Type B pancreatic cell (in vitro differentiated cells): ENCODE data around the gene RAB8B. TPM values are rescaled to one million over a fixed set of nuclear protein-coding genes. Genes with fewer than 3 reads are reported as not detected.

Experiments used
- DNase-seq: peaks from one replicate; pipeline ENCODE4 v3.0.0; 2021; ENCODE audit warnings: mixed read lengths; ENCODE audit not compliant: unreplicated experiment; ENCODE audit errors: extremely low spot score
- H3K27ac Mint-ChIP-seq: 2 replicates; pipeline ENCODE4 v1.8.0; 2021; ENCODE audit warnings: mild to moderate bottlenecking, mixed read lengths
- H3K27me3 Mint-ChIP-seq: 2 replicates; pipeline ENCODE4 v1.8.0; 2021; ENCODE audit warnings: mixed read lengths
- H3K36me3 Mint-ChIP-seq: 2 replicates; pipeline ENCODE4 v1.8.0; 2021; ENCODE audit warnings: mixed read lengths
- H3K4me1 Mint-ChIP-seq: one replicate; pipeline ENCODE4 v1.8.0; 2021; ENCODE audit warnings: mixed read lengths; ENCODE audit not compliant: unreplicated experiment
- H3K4me3 Mint-ChIP-seq: 2 replicates; pipeline ENCODE4 v1.8.0; 2021; ENCODE audit warnings: mild to moderate bottlenecking, mixed read lengths
- H3K9me3 Mint-ChIP-seq: 2 replicates; pipeline ENCODE4 v1.8.0; 2021; ENCODE audit warnings: mixed read lengths
- CTCF ChIP-seq: fragments of 200-600 bp; sonication (generic); conservative IDR thresholded peaks from 2 replicates; pipeline ENCODE4 v1.5.0; 2021; ENCODE audit warnings: antibody characterized with exemption, mild to moderate bottlenecking
- total RNA-seq: library from RNA; stranded (reverse); gene quantifications from 2 replicates; pipeline ENCODE4 v1.2.1, GENCODE V29; 2021; ENCODE audit warnings: low replicate concordance

Gene RAB8B
- total RNA-seq, 1 donor from 2014 or later, result 36.8 TPM

- H3K4me3 Mint-ChIP-seq, result no peak overlapping the region
- peaks cover 28% of the 10 kb centered on the region for H3K36me3 Mint-ChIP-seq
- no peaks in the 10 kb centered on the region for H3K27me3 Mint-ChIP-seq
- H3K4me1 Mint-ChIP-seq, result peaks cover 25% of the 10 kb centered on the region
- DNase-seq, result no peak
- H3K9me3 Mint-ChIP-seq, result no peaks in the 10 kb centered on the region
- H3K27ac Mint-ChIP-seq, result peak overlapping the region; percentile 37
- TF ChIP-seq CTCF, result no peak
These were observed 66.1 kb downstream of the RAB8B start for GRCh38 chr15:63255489-63255990.

- H3K9me3 Mint-ChIP-seq, result no peaks in the 10 kb centered on the region
- no peak for DNase-seq
- H3K36me3 Mint-ChIP-seq, result peaks cover 33% of the 10 kb centered on the region
- H3K4me3 Mint-ChIP-seq, result no peak overlapping the region
- no peaks in the 10 kb centered on the region for H3K27me3 Mint-ChIP-seq
- peaks cover 25% of the 10 kb centered on the region for H3K4me1 Mint-ChIP-seq
- peak overlapping the region; percentile 56 for H3K27ac Mint-ChIP-seq
- TF ChIP-seq CTCF, result no peak
These were observed 67.2 kb downstream of the RAB8B start for GRCh38 chr15:63256433-63257274.

GRCh38 chr15:63258658-63259057, 69.3 kb downstream of the RAB8B start:
- Mint-ChIP-seq H3K27me3 (no peaks in the 10 kb centered on the region), H3K27ac (no peak overlapping the region), H3K4me3 (no peak overlapping the region), H3K4me1 (peaks cover 25% of the 10 kb centered on the region), H3K36me3 (peaks cover 32% of the 10 kb centered on the region), H3K9me3 (no peaks in the 10 kb centered on the region)
- TF ChIP-seq CTCF, result no peak
- DNase-seq, result no peak

- no peak for TF ChIP-seq CTCF
- DNase-seq, result no peak
- Mint-ChIP-seq H3K36me3 (peaks cover 30% of the 10 kb centered on the region), H3K27me3 (no peaks in the 10 kb centered on the region), H3K4me3 (no peak overlapping the region), H3K27ac (no peak overlapping the region), H3K4me1 (peaks cover 20% of the 10 kb centered on the region), H3K9me3 (no peaks in the 10 kb centered on the region)
These were observed 71.4 kb downstream of the RAB8B start for GRCh38 chr15:63260791-63261190.

- H3K27me3 Mint-ChIP-seq, result no peaks in the 10 kb centered on the region
- no peak overlapping the region for H3K4me3 Mint-ChIP-seq
- no peak for TF ChIP-seq CTCF
- H3K4me1 Mint-ChIP-seq, result peaks cover 15% of the 10 kb centered on the region
- no peak for DNase-seq
- peaks cover 28% of the 10 kb centered on the region for H3K36me3 Mint-ChIP-seq
- H3K9me3 Mint-ChIP-seq, result no peaks in the 10 kb centered on the region
- no peak overlapping the region for H3K27ac Mint-ChIP-seq
These were observed 71.9 kb downstream of the RAB8B start for GRCh38 chr15:63261311-63261710.
